ENCODE data around the gene SORCS2.

The SORCS2 gene

DNA sequence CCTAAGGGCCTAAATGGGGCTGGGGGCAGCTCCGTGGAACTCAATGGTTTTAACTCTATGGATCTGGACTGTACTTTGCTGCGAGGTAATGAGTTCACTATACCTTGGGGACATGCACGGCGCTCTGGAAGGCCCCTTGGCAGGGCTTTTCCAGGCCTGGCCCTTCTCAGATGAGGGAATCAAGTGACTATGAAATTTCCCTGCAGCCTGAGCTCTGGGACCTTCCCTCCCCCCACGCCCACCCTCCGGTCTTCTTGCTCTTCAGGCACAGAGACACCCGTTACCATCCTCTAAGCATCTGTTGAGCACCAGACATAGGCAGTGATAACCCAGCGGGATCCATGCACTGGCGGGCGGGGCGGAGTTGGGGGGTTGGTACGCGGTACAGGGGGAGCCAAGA, 133.2 kb downstream of the SORCS2 start:
- no peak for DNase-seq (ENCODE audit: low read depth in 2 of 2)

DNA sequence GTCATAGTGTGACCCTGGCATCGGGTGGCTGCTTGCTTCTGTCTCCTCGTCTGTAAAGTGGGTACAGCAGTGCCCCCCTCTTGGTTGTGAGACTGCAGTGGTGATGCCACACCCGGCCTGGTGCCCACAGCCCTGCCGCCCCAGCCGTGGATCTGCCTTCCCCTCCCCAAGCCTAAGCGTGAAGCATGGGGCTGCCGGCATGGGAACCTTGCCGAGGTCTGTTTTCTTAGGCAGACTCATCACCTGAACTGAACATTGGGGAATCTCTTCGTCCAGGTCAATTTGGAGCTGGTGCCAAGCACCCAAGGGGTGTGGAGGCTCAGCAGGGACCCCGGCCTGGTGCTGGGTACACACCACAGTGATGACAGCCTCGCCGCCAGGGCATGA, 134.0 kb downstream of the SORCS2 start:
- no peak for DNase-seq (ENCODE audit: low read depth in 2 of 2)

DNA sequence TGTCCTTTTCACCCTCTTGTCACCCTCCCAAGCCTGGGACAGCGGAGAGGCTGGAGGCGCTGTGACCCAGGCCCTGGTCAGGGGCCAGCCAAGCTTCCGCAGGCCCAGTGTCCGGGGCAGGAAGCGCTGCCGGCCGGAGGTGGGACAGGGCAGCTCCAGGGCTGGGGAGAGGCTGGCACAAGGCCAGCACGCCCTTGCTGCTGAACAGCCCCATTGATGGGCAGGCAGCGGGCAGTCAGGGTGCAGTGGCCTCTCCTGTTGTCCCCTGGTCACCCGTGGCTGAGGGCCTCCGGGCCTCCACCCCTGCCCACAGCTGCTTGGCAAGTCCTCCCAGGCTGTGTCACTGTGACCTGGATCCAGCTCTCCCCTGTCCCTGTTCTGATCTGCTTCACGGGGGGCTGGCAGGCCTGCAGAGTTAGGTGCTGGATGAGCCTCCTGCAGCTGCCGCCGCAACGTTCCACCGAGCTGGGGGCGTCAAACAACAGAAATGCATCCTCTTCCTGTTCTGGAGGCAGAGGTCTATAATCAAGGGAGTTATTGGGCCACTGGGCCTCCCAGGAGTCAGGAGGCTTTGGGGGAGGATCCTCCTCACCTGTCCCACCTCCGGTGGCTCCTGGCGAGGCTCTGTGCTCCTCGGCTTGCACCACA, 134.5 kb downstream of the SORCS2 start:
- DNase-seq (ENCODE audit: low read depth in 2 of 2): no peak

DNA sequence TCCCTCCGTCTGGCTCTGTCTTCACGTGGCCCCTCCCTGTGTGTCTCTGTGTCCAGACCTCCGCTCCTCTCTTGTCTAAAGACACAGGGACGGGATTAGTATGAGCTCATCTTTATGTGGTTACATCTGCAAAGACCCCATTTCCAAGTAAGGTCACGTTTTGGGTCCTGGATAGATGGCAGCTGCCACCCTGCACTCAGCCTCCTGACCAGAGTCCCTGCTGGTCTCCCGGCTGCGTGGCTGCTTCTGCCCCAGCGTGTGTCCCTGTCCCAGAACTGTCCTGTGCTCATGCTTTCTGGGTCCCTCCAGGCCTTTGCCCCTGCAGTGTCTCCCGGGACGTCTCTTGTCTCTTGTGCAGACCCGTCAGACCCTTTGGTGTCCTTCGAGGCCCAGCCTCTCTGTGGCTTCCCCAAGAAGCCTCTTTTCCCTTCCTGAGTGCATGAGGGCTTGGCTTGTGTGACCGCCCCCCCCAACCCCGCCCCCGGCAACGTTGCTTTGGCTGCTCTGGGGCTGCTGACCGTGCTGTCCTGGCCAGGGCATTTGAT, 135.1 kb downstream of the SORCS2 start:
- no peak for DNase-seq (ENCODE audit: low read depth in 2 of 2)

DNA sequence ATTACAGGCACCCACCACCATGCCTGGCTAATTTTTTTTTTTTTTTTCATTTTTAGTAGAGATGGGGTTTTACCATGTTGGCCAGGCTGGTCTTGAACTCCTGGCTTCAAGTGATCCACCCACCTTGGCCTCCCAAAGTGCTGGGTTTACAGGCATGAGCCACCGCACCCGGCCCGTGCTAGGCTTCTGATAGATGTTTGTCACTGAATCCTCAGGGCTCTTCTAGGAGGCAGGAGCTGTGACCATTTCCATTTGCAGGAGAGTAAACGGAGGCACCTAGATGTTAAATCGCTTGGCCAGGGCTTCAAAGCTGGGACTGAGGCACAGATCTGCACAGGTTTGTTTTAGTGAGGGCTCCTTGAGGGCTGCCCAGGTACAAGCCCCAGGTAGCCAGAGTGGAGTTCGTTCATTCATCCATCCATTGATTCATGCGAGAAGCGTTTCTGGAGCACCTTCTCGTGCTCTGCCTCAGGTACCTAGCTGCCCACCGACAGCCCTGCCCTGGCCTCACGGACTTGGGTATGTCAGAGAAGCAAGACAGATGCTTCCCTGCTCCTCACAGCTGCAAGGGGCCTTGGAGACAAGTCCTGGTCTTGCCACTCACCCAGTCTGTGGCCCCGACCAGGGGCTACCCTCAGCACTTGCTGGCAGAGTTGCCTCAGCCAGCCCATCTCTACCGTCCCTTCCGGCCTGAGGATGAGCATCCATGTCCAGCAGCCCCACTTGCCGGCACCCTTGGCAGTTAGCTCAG, 136.0 kb downstream of the SORCS2 start:
- no peak for DNase-seq (ENCODE audit: low read depth in 2 of 2)

DNA sequence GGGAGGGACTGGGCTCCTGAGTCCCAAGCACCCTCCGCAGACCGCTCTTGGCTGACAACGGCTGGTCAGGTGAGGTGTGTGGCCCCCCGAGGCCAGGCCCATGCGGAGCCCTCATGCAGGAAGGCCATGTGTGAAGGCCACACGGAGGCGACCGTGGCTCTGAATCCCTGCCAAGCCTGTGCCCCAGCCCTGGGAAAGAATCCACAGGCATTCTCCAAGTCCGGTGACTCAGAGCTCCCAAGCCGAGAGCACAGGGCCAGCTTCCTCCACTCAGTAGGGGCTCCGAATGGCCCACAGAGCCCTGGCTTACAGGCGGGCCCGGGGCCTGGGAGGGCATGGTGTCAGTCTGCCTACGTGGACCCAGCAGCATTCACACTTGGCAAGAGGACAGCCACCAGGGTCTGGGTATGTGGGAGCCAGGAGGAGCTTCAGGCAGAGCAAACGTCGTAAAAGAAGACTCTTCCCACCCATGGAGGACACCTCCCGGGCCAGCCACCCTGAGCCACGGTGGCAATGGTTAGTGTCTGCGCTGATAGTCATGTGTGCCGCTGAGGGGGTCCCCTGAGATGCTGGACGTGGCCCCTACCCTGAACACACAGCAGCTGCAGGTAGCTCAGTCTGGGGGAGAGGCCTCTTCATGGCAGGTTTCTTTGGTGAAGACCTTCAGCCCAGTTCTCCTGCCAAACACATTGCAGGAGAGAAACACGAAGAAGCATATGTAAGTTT, 136.7 kb downstream of the SORCS2 start:
- DNase-seq (ENCODE audit: low read depth in 2 of 2): no peak

DNA sequence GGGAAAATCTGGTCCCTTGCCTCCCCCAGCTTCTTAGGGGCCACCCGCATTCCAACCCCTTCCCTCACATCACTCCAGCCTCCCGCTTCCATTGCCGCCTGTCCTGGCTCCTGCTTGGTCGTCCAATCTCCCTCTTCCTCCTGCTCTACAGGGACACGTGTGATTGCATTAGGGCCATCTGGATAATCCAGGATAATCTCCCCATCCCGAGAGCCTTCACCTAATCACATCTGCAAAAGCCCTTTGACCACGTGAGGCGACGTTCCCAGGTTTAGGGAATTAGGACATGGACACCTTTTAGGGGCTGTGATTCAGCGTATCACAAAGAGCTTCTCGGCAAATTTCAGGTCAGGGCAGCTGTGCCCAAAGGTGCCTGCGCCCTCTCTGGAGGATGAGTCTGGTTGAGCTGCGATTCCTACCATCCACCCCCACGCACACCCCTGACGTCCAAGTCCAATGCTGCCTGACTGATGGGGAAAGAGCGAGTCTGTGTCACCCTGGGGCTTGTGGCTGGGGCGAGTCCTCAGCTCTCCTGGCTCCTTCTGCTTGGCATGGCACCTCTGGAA, 137.8 kb downstream of the SORCS2 start:
- no peak for DNase-seq (ENCODE audit: low read depth in 2 of 2)

DNA sequence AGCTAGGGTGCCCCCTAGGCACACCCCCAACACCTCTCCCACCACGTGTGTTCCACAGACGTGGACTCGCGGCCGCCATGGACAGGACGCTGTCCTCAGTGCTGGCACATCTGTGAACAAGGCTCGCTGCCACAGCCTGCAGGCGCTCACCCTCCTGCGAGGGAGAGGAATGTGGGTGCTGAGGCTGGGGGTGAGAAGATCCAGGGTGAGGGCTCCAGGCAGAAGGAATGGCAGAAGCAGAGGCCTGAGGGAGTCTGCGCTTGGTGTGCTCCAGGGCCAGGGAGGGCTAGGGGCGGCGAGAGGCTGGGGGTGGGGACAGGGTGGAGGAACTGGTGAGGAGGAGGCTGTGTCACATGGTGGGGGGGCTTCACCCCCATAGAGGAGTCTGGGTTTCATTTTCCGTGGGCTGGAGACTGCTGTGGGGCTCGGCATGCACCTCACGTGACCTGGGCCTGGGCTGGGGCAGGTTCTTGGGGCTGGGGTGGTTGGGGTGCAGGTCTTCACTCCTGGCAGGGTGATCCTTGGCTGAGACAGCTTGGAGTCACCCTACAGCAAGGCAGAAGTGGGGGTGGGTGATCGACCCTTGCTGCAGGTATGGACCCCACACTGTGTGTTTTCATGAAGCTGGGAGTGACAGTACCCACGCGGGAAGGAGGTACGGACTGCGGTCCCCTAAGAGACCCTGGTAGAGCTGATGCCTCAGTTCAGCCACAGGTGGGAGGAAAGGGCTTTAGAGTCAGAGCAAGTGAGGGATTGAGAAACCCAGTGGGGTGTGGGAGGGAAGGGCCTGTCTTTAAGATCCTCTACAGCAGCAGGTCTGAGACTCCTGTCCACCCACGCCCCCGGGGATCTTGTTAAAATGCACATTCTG, 138.7 kb downstream of the SORCS2 start:
- no peak for DNase-seq (ENCODE audit: low read depth in 2 of 2)

DNA sequence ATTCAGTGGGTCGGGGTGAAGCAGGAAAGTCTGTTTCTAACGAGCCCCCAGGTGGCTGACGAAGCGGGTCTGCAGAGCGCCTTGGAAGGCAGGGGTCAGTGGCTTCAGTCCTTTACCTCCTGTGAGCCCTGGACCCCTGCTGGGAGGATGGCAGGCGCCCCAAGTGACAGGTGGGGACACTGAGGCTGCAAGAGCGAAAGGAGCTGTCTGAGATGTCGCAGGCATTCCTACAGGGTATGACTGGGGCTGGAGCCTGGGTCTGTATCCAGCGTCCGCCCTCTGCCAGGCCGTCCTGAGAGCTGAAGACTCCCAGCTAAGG, 139.3 kb downstream of the SORCS2 start:
- DNase-seq (ENCODE audit: low read depth in 2 of 2): no peak

DNA sequence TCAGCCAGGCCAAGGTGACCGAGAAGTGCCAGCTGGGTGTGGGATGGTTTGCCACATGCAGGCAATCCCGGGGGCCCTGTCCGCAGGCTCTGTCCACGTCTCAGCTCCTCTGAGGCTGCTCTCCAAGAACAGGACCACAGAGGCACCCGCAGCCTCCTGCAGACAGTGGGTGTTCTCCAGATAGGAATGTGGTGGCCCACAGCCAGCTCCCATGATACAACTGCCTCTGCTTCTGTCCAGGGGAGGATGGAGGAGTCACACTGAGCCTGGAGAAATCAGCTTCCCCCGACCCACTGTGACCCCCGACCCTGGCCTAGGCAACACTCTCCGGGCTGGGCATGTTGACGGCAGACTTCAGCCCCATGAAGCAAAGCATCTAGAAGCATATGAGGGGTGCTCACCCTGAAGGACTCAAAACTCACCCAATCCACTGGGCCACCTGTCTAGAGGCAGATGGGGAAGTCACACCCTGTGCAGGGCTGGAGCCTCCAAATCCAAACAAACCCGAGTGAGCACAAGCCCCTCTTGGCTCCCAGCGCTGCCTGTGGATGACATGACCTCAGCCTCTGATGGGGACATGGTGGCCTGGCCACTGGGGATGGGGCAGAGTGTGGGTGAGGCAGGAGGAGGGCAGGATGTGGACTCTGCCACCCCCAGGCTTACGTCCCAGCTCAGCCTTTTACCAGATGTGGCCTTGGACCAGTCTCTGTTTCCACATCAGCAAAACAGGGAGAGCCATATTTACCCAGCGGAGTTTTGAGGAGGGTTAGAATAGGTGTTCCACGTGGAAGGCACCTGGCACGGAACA, 140.1 kb downstream of the SORCS2 start:
- no peak for DNase-seq (ENCODE audit: low read depth in 2 of 2)

DNA sequence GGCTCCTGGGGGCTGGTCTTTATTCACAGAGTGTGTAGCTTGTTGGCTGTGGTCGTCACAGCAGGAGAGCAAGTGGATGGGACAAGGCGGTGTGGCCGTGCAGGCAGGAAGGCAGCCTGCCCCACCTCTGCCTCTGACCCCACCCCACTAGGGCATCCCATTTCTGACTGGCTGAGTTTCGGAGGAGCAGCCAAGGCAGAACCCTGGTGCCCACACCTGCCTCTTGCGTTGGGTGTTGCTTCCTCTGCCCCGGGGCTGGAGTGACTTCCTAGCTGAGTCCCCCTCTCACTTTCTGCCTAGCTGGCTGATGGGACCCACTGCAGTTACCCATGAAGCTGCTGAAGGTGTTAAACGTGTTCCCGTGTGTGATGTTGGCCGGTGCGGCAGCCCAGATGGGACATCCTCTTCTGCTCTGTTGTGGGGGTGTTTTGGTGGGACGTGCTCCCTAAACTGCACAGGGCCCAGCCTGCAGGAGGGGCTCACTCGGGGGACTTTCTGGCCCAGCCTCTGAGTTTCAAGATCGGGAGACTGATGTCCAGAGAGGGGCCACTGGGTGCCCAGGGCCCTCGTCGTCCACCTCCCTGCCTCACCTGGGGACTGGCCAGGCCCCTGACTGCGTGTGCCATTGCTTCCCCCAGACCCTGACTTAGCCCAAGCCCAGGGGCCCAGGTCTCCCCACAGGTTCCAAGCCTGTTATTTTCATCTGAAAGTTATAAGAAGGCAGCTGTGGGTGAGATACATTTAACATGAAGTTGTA, 140.9 kb downstream of the SORCS2 start:
- DNase-seq (ENCODE audit: low read depth in 2 of 2): no peak

DNA sequence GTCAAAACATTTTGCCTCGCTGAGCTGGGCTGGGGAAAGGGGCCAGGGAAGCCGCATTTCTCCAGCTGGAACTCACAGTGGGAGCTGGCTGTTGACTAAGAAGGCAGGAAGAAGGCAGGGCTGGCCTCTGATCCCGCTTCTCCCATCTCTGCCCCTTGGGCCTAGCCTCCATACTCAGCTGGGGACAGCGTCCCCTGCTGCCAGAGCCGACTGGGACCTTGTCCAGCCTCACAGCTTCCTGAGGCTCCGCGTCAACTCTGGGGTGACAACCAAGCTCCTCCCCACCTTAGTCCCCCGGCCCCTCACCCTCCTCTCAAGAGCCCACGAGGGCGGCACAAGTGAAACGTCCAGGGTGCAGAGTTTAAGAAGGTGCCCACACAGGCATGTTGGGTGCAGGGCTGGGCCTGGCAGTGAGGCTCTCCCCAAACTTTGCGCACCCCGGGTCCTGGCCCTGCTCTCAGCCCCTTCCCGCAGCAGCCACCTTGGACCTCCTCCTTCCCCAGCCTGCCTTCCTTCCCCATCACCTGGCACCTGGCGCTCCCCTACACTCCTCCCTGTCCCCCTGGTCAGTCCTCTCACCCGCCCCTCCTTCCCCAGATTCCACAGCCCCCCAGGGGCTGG, 141.6 kb downstream of the SORCS2 start:
- no peak for DNase-seq (ENCODE audit: low read depth in 2 of 2)

DNA sequence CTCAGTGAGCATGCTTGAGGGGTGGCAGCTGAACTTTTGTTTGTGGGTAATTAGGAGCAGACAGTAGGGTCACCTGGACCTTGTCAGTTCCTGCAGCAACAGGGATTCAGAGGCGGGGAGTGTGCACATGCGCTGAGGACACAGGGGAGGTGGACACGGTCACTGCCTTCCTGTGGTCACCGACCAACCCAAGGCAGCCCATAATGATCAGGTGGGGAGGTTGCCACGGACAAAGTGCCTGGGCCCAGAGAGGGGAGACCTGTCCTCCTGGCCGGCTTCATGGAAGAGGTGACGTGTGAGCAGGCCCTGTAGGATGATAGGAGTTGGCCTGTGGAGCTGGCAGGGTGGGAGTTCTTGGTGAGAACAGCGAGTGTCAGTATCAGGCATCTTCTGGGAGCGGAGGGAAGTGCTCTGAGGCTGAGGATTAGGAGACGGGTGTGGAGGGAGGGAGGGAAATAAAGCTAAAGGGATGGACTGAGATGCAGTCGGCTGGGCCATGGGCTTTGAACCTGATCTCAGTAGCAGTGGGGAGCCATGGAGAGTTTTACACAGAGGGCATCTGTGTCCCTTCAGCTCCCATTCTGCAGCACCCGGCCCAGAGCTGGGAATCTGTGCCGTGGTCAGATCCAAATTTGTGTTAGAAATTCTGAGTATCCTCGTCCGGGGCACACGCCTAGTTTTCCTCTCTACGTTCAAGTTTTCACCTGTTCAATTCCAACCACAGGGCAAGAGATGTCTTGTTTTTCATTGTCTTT, 142.4 kb downstream of the SORCS2 start:
- DNase-seq (ENCODE audit: low read depth in 2 of 2): no peak

DNA sequence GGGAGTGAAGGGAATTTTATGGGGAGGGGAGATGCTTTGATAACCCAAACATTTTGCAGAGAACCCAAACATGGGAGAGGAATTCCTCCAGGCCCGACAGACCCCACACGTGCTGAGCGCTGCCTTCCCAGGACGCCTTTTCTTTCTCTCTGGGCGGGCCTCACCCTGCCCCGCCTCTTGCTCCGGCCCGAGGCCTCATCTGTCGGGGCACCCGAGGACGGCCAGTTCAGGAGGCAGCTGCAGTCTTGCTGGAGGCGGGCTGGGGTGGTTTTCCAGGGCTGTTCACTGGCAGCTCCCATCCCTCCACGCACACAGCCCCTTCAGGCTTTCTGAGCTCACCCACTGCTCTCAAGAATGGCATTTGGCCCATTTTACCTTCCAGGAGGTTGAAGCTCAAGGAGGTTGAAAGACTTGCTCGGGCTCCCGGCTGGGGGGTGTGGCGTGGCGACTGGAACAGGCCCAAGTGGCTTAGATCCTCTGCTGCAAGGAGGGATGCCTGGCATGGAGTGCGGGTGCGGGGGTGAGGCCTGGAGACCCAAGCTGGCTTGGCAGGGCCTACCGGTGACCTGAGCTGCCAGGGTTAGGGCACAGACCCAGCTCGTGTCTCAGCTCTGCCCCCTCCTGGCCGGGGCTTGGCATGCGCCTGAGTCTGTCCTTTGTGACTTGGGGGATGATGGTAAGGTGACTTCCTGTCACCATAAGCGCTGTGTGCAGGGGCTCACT, 143.2 kb downstream of the SORCS2 start:
- peak; percentile 51 to 70 for DNase-seq (ENCODE audit: low read depth in 2 of 2)

DNA sequence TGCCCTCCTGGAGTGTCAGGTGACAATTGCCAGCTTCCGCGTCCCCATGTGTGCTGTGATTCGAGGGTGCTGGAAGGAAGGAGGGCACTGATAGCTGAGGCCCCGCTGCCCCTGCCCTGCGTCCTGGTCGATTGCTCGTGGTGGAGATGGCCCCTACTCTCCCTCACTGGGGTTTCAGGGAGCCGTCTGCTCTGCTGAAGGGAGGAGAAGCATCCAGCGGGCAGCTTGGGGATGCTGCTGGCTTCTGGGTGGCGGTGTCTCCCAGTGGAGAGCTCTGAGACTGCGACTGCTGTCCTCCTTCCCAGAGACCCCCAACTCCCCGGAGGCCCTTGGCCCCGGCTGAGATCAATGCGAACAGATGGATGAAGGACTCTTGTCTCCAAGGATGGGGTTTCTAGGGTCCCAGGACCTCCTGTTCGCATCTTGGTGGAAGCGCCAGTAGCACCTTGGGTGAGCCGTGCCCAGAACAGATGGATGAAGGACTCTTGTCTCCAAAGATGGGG, 143.8 kb downstream of the SORCS2 start:
- DNase-seq (ENCODE audit: low read depth in 2 of 2): no peak

DNA sequence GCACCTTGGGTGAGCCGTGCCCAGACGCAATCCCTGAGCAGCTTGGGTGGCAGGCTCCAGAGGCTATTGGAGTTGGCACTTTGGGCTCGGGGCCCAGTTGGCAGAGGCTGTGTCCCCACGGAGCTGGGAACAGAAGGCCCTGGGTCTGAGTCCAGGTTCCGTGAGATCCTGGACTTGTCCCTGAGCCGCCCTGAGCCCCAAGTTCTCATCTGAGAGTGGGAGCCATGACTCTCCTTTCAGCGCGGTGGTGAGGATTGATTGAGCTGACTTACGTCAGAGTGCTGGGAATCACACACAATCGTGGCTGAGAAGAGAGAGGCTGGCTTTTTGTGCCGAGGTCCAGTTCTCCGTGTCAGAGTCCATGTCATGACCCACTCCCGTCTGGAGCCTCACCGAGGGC, 144.4 kb downstream of the SORCS2 start:
- no peak for DNase-seq (ENCODE audit: low read depth in 2 of 2)

DNA sequence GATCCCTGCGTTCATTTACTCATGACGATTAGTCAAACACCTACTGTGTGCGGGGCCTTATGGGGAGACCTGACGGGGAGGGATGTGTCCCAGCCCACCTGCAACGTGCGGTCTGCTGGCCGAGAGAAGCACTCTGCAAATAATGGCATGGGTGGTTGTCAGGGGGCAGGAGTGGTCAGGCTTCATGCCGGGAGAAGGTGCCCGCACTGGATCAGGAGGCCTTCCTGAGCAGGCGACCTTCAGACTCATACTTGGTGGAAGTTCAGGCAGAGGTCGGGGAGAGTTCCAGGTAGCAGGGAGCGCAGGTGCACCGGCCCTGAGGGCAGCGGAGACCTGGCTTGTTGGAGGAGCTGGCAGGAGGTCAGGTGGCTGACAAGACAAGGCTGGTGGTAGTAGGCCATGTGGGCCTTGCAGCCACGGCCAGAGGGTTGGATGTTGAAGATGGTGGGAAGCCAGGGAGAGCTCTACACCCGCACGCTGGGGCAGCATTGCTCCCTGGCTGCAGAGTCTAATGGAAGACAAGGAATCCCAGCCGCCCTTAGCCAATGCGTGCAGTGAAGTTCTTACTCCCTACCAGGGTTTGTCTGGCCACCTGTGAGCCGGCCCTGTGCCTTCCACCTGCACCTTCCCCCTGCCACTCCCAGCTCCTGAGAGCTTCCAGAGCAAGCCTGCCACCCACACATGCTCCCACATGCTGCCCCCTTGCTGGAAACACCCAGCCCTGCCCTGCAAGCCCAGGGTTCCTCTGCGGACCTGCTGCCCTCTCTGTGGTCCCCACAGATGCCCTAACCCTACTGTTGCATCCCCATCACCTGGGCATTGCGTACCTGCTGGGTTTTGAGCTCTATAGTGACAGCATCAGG, 145.1 kb downstream of the SORCS2 start:
- no peak for DNase-seq (ENCODE audit: low read depth in 2 of 2)
